Right atrium auricular region (tissue), 2 donors: Measurements from ENCODE around the gene ABL1. TPM values are rescaled to one million over a fixed set of nuclear protein-coding genes. Genes with fewer than 3 reads are reported as not detected.
"Not testable (repeated sequence)": the region's sequence is repeated elsewhere in the genome, so short reads cannot be mapped to it uniquely, and the experiment has no call there.

Experiments used
- DNase-seq: peaks from one replicate; pipeline ENCODE4 v3.0.0-alpha.2; 2019; ENCODE audit warnings: low spot score
- H3K27ac ChIP-seq, 2 donors: fragments of 200-600 bp; sonication (generic); 1 replicate in 1 of 2; 2 replicates in 1 of 2; pipeline ENCODE4 v1.5.1; 2016 to 2019
- H3K27me3 ChIP-seq, 2 donors: fragments of 200-600 bp; sonication (generic); one replicate each; pipeline versions ENCODE4 v1.5.1 to v1.6.0; 2017 to 2019
- H3K36me3 ChIP-seq: fragments of 200-600 bp; sonication (generic); one replicate; pipeline ENCODE4 v1.5.1; 2016
- H3K4me1 ChIP-seq, 2 donors: fragments of 200-600 bp; sonication (generic); one replicate each; pipeline versions ENCODE4 v1.5.1 to v1.6.0; 2017 to 2019
- H3K4me3 ChIP-seq, 2 donors: fragments of 200-600 bp; sonication (generic); 1 replicate in 1 of 2; 2 replicates in 1 of 2; pipeline ENCODE4 v1.5.1; 2017 to 2019; ENCODE audit warnings: mild to moderate bottlenecking in 1 of 2, moderate library complexity in 1 of 2
- H3K9me3 ChIP-seq, 2 donors: fragments of 200-600 bp; sonication (generic); one replicate each; pipeline ENCODE4 v1.5.1; 2019
- total RNA-seq, 2 donors: library from RNA; depleted of rRNA; stranded (reverse); fragments of >200 nt; gene quantifications; one replicate each; pipeline ENCODE4 v1.1.0, GENCODE V29; 2016
- TF ChIP-seq, protein P1 (sequence below), 2 donors: fragments of 200-600 bp; sonication (generic); IDR thresholded peaks; one replicate each; pipeline ENCODE4 v1.5.1; 2019; ENCODE audit warnings: antibody characterized with exemption in 2 of 2

Gene ABL1
- total RNA-seq, 2 donors from 2014 or later: 26.3 to 38.9 TPM

DNA sequence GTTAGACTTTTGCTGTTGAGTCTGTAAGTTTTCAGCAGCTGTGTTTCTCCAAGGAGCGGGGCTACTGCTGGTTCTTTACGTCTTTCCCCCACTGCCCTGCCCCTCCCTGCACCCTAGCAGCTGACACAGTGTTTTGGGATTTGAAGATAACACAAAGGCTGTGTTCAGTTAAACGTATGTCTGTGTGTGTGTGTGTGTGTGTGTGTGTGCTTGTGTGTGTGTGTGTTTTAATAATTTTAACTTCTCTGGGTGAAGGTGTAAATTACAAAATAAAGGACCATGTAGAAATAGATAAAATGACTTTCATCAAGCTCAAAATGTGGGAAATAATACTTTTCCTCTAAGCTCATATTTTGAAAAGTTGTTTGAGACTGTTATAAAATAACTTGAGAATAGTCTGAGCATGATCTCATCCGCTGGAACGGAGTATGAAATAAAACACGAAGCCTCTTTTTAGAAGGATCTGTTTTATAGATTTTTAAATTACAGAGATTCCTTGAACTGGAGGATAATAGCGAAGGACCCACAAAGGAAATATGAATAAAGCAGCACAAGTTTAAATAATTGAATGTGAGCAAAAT lies 10.9 kb downstream of the ABL1 start:
- Histone ChIP-seq H3K27ac (peak overlapping the region; percentile 81 to 83), H3K27me3 (no peaks in the 10 kb centered on the region), H3K9me3 (no peaks in the 10 kb centered on the region), H3K36me3 (no peaks in the 10 kb centered on the region), H3K4me3 (peak overlapping the region in 1 of 2 donors; percentile 17), H3K4me1 (peaks cover 0 to 73% of the 10 kb centered on the region in 2 donors)
- TF ChIP-seq, protein P1, sequence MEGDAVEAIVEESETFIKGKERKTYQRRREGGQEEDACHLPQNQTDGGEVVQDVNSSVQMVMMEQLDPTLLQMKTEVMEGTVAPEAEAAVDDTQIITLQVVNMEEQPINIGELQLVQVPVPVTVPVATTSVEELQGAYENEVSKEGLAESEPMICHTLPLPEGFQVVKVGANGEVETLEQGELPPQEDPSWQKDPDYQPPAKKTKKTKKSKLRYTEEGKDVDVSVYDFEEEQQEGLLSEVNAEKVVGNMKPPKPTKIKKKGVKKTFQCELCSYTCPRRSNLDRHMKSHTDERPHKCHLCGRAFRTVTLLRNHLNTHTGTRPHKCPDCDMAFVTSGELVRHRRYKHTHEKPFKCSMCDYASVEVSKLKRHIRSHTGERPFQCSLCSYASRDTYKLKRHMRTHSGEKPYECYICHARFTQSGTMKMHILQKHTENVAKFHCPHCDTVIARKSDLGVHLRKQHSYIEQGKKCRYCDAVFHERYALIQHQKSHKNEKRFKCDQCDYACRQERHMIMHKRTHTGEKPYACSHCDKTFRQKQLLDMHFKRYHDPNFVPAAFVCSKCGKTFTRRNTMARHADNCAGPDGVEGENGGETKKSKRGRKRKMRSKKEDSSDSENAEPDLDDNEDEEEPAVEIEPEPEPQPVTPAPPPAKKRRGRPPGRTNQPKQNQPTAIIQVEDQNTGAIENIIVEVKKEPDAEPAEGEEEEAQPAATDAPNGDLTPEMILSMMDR (IDR thresholded peaks at IDR 0.05): no peak
- DNase-seq: no peak

DNA sequence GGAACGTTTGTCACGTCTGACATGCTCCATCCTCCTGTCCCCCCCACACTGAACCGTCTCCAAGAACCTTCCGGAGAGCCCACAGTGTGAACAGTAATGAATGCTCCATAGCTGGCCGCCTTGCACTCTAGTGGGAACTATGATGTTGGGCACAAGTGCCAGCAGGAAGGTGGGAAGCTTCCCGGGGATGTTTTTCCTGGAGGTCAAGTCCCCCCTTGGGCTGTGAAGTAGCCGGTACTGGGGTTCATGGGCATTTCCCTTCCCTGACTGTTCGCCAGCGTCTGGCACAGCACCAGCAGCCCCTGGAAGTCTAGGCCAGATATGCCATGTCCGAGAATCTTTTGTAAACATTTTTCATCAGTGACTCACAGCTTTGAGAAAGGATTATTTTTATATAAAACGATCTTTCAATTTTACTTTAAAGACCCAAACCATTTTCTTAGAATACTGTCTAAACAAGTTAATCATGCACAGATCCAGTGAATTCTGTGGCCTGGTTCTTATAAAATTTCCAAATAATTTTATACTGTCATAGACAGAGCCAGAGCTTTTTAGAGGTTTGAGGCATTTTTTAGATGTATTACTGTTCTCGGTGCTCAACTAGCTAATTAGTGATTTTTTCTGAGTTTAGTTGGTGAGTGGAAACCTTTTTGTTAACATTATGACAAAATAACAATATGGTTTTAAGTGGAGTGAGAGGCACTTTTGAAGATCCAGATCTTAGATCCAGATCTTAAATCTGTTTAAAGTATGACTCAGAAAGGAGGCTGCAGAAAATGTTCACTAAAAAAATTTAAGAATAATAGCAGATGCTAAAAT lies 11.6 kb downstream of the ABL1 start:
- H3K36me3 ChIP-seq: no peaks in the 10 kb centered on the region
- DNase-seq: no peak
- peaks cover 0 to 66% of the 10 kb centered on the region in 2 donors for H3K4me1 ChIP-seq
- H3K27me3 ChIP-seq: no peaks in the 10 kb centered on the region
- H3K9me3 ChIP-seq: no peaks in the 10 kb centered on the region
- peak overlapping the region; percentile 81 to 83 for H3K27ac ChIP-seq
- TF ChIP-seq, protein P1 (IDR thresholded peaks at IDR 0.05): no peak
- H3K4me3 ChIP-seq: peak overlapping the region in 1 of 2 donors; percentile 17

DNA sequence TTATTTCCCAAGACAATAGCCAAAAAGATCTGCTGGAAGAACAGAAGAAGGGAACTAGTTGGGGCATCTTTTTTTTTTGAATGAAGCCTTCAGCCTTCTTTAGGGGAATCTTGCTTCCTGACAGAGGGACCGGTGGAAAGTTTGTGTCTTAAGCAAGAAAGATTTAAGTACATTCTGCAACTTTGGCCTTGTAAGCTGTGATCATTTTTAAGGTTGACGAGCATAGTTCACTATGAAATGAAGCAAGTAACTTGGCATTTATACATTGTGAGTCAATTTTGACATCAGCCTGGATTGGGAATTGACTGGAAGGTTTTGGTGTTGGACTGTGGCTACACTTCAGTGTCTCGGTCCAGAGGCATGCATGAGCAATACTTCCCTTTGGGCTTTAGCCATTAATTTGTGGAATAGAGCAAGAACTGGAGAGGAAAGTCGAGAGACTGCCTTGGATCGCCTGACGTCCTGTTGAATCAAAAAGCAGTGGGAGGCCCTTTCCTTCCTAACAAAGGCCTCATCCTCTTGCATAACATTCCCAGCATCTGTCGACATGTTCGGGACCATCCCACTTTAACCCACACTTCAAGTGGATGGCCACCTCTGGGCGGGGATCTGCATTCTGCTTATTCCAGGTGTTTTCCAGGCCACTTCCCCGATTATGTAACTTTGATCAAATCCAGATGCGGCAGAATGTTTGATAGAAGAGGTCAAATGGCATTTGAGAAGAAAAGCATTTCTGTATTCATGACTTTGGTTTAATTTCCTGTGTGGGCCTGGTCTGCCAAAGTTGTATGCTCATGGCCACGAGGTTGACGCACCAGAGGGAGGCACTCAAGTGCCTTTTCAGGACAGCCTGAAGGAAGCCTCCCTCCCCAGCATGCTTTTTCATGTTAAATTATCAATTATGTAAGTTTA lies 12.5 kb downstream of the ABL1 start:
- Histone ChIP-seq H3K27ac (peak overlapping the region; percentile 81 to 83), H3K4me1 (peaks cover 0 to 60% of the 10 kb centered on the region in 2 donors), H3K27me3 (no peaks in the 10 kb centered on the region), H3K9me3 (no peaks in the 10 kb centered on the region), H3K4me3 (no peak overlapping the region), H3K36me3 (no peaks in the 10 kb centered on the region)
- TF ChIP-seq, protein P1 (IDR thresholded peaks at IDR 0.05): peak in 1 of 2 donors; percentile 18
- DNase-seq: peak; percentile 95

DNA sequence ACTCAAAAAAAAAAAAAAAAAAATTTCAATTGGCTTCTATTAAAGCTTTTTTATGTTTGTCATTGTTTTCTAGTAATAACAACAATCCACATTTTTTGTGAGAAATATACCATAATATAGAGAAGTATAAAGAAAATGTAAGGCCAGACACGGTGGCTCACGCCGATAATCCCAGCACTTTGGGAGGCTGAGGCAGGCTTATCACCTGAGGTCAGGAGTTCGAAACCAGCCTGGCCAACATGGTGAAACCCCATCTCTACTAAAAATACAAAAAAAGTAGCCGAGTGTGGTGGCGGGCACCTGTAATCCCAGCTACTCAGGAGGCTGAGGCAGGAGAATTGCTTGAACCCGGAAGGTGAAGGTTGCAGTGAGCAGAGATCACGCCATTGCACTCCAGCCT lies 13.5 kb downstream of the ABL1 start:
- not testable (repeated sequence) for H3K36me3 ChIP-seq, H3K4me3 ChIP-seq, H3K9me3 ChIP-seq, H3K27me3 ChIP-seq
- DNase-seq: peak; percentile 47
- Histone ChIP-seq H3K27ac (peak overlapping the region; percentile 81 to 83), H3K4me1 (peaks cover 0 to 50% of the 10 kb centered on the region in 2 donors)

- TF ChIP-seq, protein P1 (IDR thresholded peaks at IDR 0.05): no peak
- Histone ChIP-seq H3K4me3 (no peak overlapping the region), H3K9me3 (no peaks in the 10 kb centered on the region), H3K4me1 (peaks cover 0 to 42% of the 10 kb centered on the region in 2 donors), H3K27ac (peak overlapping the region in 1 of 2 donors; percentile 81), H3K27me3 (no peaks in the 10 kb centered on the region), H3K36me3 (peaks cover 4% of the 10 kb centered on the region)
- peak; percentile 42 for DNase-seq
Observed at GRCh38 chr9:130849356-130849755, 14.3 kb downstream of the ABL1 start.
